ENCODE measurements around the gene HHAT. TPM values are rescaled to one million over a fixed set of nuclear protein-coding genes. Genes with fewer than 3 reads are reported as not detected.

The HHAT gene
- total and polyA plus RNA-seq, 2 of the 4 experiments (the other 2 are of a cell fraction), result 1.7 to 2.5 TPM

- no peak for TF ChIP-seq CTCF (conservative IDR thresholded peaks at IDR 0.05; ENCODE audit: low read depth, low read length)
- TF ChIP-seq SMC3 (IDR thresholded peaks at IDR 0.05; ENCODE audit: low read depth, low read length), result no peak
These were observed 73.9 kb downstream of the HHAT start (continued) for GRCh38 chr1:210402560-210402959.

DNA sequence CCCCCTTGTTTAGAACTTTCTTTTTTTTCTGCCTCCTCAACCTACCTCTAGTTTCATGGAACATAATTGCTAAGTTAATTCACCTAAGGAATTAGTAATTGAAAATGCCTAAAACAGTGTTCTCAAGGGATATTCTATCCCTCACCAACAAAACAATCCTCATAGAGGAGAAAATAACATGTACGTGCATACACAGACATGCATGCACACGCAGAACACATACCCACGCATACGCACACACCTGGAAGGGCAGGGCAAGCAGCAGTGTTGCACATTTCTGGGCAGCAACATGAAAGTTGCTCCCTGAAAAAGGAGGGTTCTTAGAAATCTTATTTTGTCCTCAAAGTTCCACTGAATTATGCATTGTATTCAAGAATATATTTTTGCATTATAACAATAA is 76.6 kb downstream of the HHAT start:
- POLR2A ChIA-PET (ENCODE audit: unreplicated experiment), result no interaction called here

More for the DNA sequence above, 76.6 kb downstream of the HHAT start:
- Histone ChIP-seq H3K4me2 (ENCODE audit: low read depth, low read length) (no peak overlapping the region), H3K4ac (ENCODE audit: low read depth, low read length) (no peak overlapping the region; the same call in 1 of the 2 replicates), H3K14ac (replicated peaks; ENCODE audit: low read depth, low read length) (no peak overlapping the region), H3K56ac (ENCODE audit: extremely low read depth, insufficient read depth, low read length) (no peak overlapping the region), H2AFZ (replicated peaks; ENCODE audit: low read length, poor library complexity) (no peak overlapping the region), H4K20me1 (ENCODE audit: insufficient read depth, low read length) (no peaks in the 10 kb centered on the region), H2BK5ac (ENCODE audit: low read depth, low read length, poor library complexity, severe bottlenecking) (no peak overlapping the region), H3K27ac (ENCODE audit: insufficient read depth, low read length) (no peak overlapping the region), H3K9me3 (ENCODE audit: control insufficient read depth, insufficient read depth, low read length) (no peaks in the 10 kb centered on the region), H3K4me3 (ENCODE audit: insufficient read depth, low read depth, low read length) (no peak overlapping the region), H3K4me1 (ENCODE audit: control insufficient read depth, insufficient read depth, low read length) (no peaks in the 10 kb centered on the region), H4K8ac (ENCODE audit: low read depth in 2 of 2, low read length in 2 of 2) (no peak overlapping the region), H3K79me1 (ENCODE audit: low read depth in 1 of 2, low read length in 2 of 2) (no peaks in the 10 kb centered on the region), H3K18ac (ENCODE audit: low read depth, low read length) (no peak overlapping the region), H2AK5ac (ENCODE audit: low read depth, low read length) (peak overlapping the region; percentile 58; the same call in 1 of the 2 replicates), H3K9ac (ENCODE audit: low read depth, low read length) (no peak overlapping the region), H3K27me3 (ENCODE audit: control insufficient read depth, insufficient read depth, low read length) (no peaks in the 10 kb centered on the region), H2BK20ac (ENCODE audit: low read depth, low read length) (no peak overlapping the region), H4K5ac (ENCODE audit: low read depth, low read length) (no peak overlapping the region), H4K91ac (ENCODE audit: insufficient read depth, low read depth, low read length) (no peak overlapping the region), H3K9me1 (ENCODE audit: insufficient read depth, low read length) (no peaks in the 10 kb centered on the region), H2BK15ac (ENCODE audit: low read depth, low read length) (no peak overlapping the region), H2AK9ac (replicated peaks; ENCODE audit: low read depth, low read length, poor library complexity) (no peak overlapping the region), H3K23ac (ENCODE audit: low read depth, low read length) (no peak overlapping the region), H3K36me3 (ENCODE audit: control insufficient read depth, insufficient read depth, low read length) (no peaks in the 10 kb centered on the region), H2BK120ac (ENCODE audit: low read depth, low read length) (no peak overlapping the region)
- BruUV-seq (replicated peaks), result no TSS peak
- ATAC-seq (ENCODE audit: low read depth), result no peak
- in situ Hi-C loops (cut with MboI; ENCODE audit: low sequenced_read_pairs) (loop anchor here (5.0 to 25.0 kb wide), 3 partner anchors 42 to 732 kb away; no protein-coding TSS in a partner anchor), dilution Hi-C loops (cut with HindIII; ENCODE audit: low sequenced_read_pairs, unreplicated experiment) (loop anchor here (10.0 kb wide), 1 partner anchor 469 kb away; no protein-coding TSS in a partner anchor), intact Hi-C loops (cut with micrococcal nuclease) (no loop called here)
- no peak for TF ChIP-seq BHLHE40 (IDR thresholded peaks at IDR 0.05; ENCODE audit: low read depth, low read length)
- TF ChIP-seq, protein P1, sequence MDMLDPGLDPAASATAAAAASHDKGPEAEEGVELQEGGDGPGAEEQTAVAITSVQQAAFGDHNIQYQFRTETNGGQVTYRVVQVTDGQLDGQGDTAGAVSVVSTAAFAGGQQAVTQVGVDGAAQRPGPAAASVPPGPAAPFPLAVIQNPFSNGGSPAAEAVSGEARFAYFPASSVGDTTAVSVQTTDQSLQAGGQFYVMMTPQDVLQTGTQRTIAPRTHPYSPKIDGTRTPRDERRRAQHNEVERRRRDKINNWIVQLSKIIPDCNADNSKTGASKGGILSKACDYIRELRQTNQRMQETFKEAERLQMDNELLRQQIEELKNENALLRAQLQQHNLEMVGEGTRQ (IDR thresholded peaks at IDR 0.05; ENCODE audit: low read depth, low read length), result no peak
- 80% methylated on average over 3 of the region's 4 CpGs; no CpG with 5 or more reads in 1 of the 2 experiments for WGBS, 2 experiments (ENCODE audit: extremely low coverage in 2 of 2, insufficient read length in 1 of 2)
- DNase-seq, result no peak
- CTCF ChIA-PET, result interaction anchor here (0.5 to 6.2 kb wide), 2 partner anchors 180 to 730 kb away, joined by 3 to 50 read pairs; partner anchors contain the start of gene KCNH1
